ENCODE data around the gene THYN1. TPM values are rescaled to one million over a fixed set of nuclear protein-coding genes. Genes with fewer than 3 reads are reported as not detected.

THYN1 gene
- total RNA-seq, 4 donors from 2014 or later = 49.8 to 143 (median 53.6) TPM

GRCh38 chr11:134243913-134244312 lies 9.2 kb downstream of the THYN1 start:
- Histone ChIP-seq H3K27me3 (no peaks in the 10 kb centered on the region), H3K9me3 (no peaks in the 10 kb centered on the region), H3K27ac (no peak overlapping the region), H3K36me3 (no peaks in the 10 kb centered on the region), H3K4me1 (no peaks in the 10 kb centered on the region), H3K4me3 (no peak overlapping the region)
- intact Hi-C loops (cut with DNase I; ENCODE audit: low total_unique reads) = no loop called here
- DNase-seq = no peak
- TF ChIP-seq POLR2A (IDR thresholded peaks at IDR 0.05) = no peak
- TF ChIP-seq CTCF (IDR thresholded peaks at IDR 0.05) = no peak

- Histone ChIP-seq H3K36me3 (no peaks in the 10 kb centered on the region), H3K4me1 (no peaks in the 10 kb centered on the region), H3K4me3 (no peak overlapping the region), H3K27ac (no peak overlapping the region), H3K27me3 (no peaks in the 10 kb centered on the region), H3K9me3 (no peaks in the 10 kb centered on the region)
- no peak for TF ChIP-seq CTCF (IDR thresholded peaks at IDR 0.05)
- no peak for TF ChIP-seq POLR2A (IDR thresholded peaks at IDR 0.05)
- intact Hi-C loops (cut with DNase I; ENCODE audit: low total_unique reads) = no loop called here
- no peak for DNase-seq
These were observed 10.8 kb downstream of the THYN1 start for GRCh38 chr11:134242376-134242775.

- Histone ChIP-seq H3K4me1 (no peaks in the 10 kb centered on the region), H3K27ac (no peak overlapping the region), H3K36me3 (no peaks in the 10 kb centered on the region), H3K9me3 (no peaks in the 10 kb centered on the region), H3K4me3 (no peak overlapping the region), H3K27me3 (no peaks in the 10 kb centered on the region)
- no peak for DNase-seq
- TF ChIP-seq CTCF (IDR thresholded peaks at IDR 0.05) (no peak), POLR2A (IDR thresholded peaks at IDR 0.05) (no peak)
- intact Hi-C loops (cut with DNase I; ENCODE audit: low total_unique reads) = no loop called here
These were observed 12.6 kb downstream of the THYN1 start for GRCh38 chr11:134240592-134240991.

- TF ChIP-seq CTCF (IDR thresholded peaks at IDR 0.05) = no peak
- no peak for TF ChIP-seq POLR2A (IDR thresholded peaks at IDR 0.05)
- intact Hi-C loops (cut with DNase I; ENCODE audit: low total_unique reads) = no loop called here
- Histone ChIP-seq H3K36me3 (no peaks in the 10 kb centered on the region), H3K27me3 (no peaks in the 10 kb centered on the region), H3K4me3 (no peak overlapping the region), H3K4me1 (no peaks in the 10 kb centered on the region), H3K9me3 (no peaks in the 10 kb centered on the region), H3K27ac (no peak overlapping the region)
- DNase-seq = no peak
These were observed 14.2 kb downstream of the THYN1 start for GRCh38 chr11:134238956-134239355.

GRCh38 chr11:134237557-134237922 lies 15.6 kb downstream of the THYN1 start:
- Histone ChIP-seq H3K4me1 (no peaks in the 10 kb centered on the region), H3K9me3 (no peaks in the 10 kb centered on the region), H3K4me3 (no peak overlapping the region), H3K36me3 (no peaks in the 10 kb centered on the region), H3K27me3 (no peaks in the 10 kb centered on the region), H3K27ac (no peak overlapping the region)
- intact Hi-C loops (cut with DNase I; ENCODE audit: low total_unique reads) = no loop called here
- TF ChIP-seq CTCF (IDR thresholded peaks at IDR 0.05) = no peak
- no peak for TF ChIP-seq POLR2A (IDR thresholded peaks at IDR 0.05)
- DNase-seq = no peak

Data from uterus (tissue), 4 donors.